GM19023 (cell line): Measurements from ENCODE around the gene ATP2A2.
A peak's percentile ranks its signal among the peaks of the same experiment; 100 is the strongest.
"Not testable (repeated sequence)": the region's sequence is repeated elsewhere in the genome, so short reads cannot be mapped to it uniquely, and the experiment has no call there.

ENCODE experiments used
- ATAC-seq: cut with Tn5 transposase; IDR thresholded peaks from one replicate; pipeline ENCODE4 v1.9.1; 2021; ENCODE audit warnings: mild to moderate bottlenecking, moderate library complexity; ENCODE audit not compliant: unreplicated experiment

Gene ATP2A2

GRCh38 chr12:110280779-110281548, at the start of gene ATP2A2:
TSS of gene ATP2A2 (plus strand) at chr12:110281247. CDS start at chr12:110281790, 543 bp downstream.
- ATAC-seq = peak; percentile 77

GRCh38 chr12:110233212-110233903, 47.7 kb upstream of the ATP2A2 start:
- ATAC-seq = no peak

- no peak for ATAC-seq
These were observed 46.7 kb upstream of the ATP2A2 start for GRCh38 chr12:110234331-110234751.

GRCh38 chr12:110234755-110235154, 46.3 kb upstream of the ATP2A2 start:
- no peak for ATAC-seq

GRCh38 chr12:110235383-110235782, 45.7 kb upstream of the ATP2A2 start:
- ATAC-seq = no peak

- no peak for ATAC-seq
These were observed 37.8 kb upstream of the ATP2A2 start for GRCh38 chr12:110243227-110243626.

GRCh38 chr12:110244372-110244771, 36.7 kb upstream of the ATP2A2 start:
- ATAC-seq = no peak

GRCh38 chr12:110244829-110245228, 36.2 kb upstream of the ATP2A2 start:
- no peak for ATAC-seq

- ATAC-seq = no peak
These were observed 35.7 kb upstream of the ATP2A2 start for GRCh38 chr12:110245369-110245772.

GRCh38 chr12:110246636-110247339, 34.3 kb upstream of the ATP2A2 start:
- ATAC-seq = no peak

GRCh38 chr12:110247340-110248095, 33.5 kb upstream of the ATP2A2 start:
- no peak for ATAC-seq

- ATAC-seq = no peak
These were observed 33.0 kb upstream of the ATP2A2 start for GRCh38 chr12:110248096-110248447.

GRCh38 chr12:110249105-110249504, 31.9 kb upstream of the ATP2A2 start:
- no peak for ATAC-seq

GRCh38 chr12:110249716-110250225, 31.3 kb upstream of the ATP2A2 start:
- ATAC-seq = no peak

- no peak for ATAC-seq
These were observed 29.7 kb upstream of the ATP2A2 start for GRCh38 chr12:110251381-110251780.

- ATAC-seq = no peak
These were observed 28.3 kb upstream of the ATP2A2 start for GRCh38 chr12:110252716-110253115.

- ATAC-seq = no peak
These were observed 27.9 kb upstream of the ATP2A2 start for GRCh38 chr12:110253176-110253575.

GRCh38 chr12:110254971-110255540, 26.0 kb upstream of the ATP2A2 start:
- no peak for ATAC-seq

- not testable (repeated sequence) for ATAC-seq
These were observed 25.1 kb upstream of the ATP2A2 start for GRCh38 chr12:110255890-110256456.

GRCh38 chr12:110256780-110257431, 24.1 kb upstream of the ATP2A2 start:
- ATAC-seq = no peak
